Thyroid gland (tissue), 4 donors: Measurements from ENCODE around the gene EGFR.
"Not testable (repeated sequence)": the region's sequence is repeated elsewhere in the genome, so short reads cannot be mapped to it uniquely, and the experiment has no call there.

Source experiments
- POLR2A ChIP-seq, 2 donors: fragments of 450-650 bp; IDR thresholded peaks; one replicate each; pipeline ENCODE4 v1.6.1; 2017; ENCODE audit warnings: antibody characterized with exemption in 2 of 2, mild to moderate bottlenecking in 2 of 2, moderate library complexity in 1 of 2
- TF ChIP-seq, protein P1 (sequence below), 6 experiments: fragments of 200-600 bp in 3 of 6; fragments of 450-650 bp in 3 of 6; sonication (generic) in 3 of 6; IDR thresholded peaks; one replicate each; pipeline ENCODE4 v1.5.1; 2016 to 2019; ENCODE audit warnings: antibody characterized with exemption in 6 of 6, mild to moderate bottlenecking in 2 of 6, inconsistent platforms in 1 of 6, moderate library complexity in 1 of 6

GRCh38 chr7:55167296-55167695, 148.5 kb downstream of the EGFR start:
- TF ChIP-seq, protein P1, sequence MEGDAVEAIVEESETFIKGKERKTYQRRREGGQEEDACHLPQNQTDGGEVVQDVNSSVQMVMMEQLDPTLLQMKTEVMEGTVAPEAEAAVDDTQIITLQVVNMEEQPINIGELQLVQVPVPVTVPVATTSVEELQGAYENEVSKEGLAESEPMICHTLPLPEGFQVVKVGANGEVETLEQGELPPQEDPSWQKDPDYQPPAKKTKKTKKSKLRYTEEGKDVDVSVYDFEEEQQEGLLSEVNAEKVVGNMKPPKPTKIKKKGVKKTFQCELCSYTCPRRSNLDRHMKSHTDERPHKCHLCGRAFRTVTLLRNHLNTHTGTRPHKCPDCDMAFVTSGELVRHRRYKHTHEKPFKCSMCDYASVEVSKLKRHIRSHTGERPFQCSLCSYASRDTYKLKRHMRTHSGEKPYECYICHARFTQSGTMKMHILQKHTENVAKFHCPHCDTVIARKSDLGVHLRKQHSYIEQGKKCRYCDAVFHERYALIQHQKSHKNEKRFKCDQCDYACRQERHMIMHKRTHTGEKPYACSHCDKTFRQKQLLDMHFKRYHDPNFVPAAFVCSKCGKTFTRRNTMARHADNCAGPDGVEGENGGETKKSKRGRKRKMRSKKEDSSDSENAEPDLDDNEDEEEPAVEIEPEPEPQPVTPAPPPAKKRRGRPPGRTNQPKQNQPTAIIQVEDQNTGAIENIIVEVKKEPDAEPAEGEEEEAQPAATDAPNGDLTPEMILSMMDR (IDR thresholded peaks at IDR 0.05) = not testable (repeated sequence)
- TF ChIP-seq POLR2A (IDR thresholded peaks at IDR 0.05) = not testable (repeated sequence)
